NCI-H748 (cell line): ENCODE data around the gene ZNF710.
"Not testable (repeated sequence)": the region's sequence is repeated elsewhere in the genome, so short reads cannot be mapped to it uniquely, and the experiment has no call there.

Experiments
- DNase-seq: peaks from one replicate; lab custom pipeline; 2025; ENCODE audit not compliant: unreplicated experiment; lab: John Stamatoyannopoulos, UW

Gene ZNF710

GRCh38 chr15:90101130-90101968 is 100.2 kb downstream of the ZNF710 start:
- DNase-seq = peak; percentile 58

DNA sequence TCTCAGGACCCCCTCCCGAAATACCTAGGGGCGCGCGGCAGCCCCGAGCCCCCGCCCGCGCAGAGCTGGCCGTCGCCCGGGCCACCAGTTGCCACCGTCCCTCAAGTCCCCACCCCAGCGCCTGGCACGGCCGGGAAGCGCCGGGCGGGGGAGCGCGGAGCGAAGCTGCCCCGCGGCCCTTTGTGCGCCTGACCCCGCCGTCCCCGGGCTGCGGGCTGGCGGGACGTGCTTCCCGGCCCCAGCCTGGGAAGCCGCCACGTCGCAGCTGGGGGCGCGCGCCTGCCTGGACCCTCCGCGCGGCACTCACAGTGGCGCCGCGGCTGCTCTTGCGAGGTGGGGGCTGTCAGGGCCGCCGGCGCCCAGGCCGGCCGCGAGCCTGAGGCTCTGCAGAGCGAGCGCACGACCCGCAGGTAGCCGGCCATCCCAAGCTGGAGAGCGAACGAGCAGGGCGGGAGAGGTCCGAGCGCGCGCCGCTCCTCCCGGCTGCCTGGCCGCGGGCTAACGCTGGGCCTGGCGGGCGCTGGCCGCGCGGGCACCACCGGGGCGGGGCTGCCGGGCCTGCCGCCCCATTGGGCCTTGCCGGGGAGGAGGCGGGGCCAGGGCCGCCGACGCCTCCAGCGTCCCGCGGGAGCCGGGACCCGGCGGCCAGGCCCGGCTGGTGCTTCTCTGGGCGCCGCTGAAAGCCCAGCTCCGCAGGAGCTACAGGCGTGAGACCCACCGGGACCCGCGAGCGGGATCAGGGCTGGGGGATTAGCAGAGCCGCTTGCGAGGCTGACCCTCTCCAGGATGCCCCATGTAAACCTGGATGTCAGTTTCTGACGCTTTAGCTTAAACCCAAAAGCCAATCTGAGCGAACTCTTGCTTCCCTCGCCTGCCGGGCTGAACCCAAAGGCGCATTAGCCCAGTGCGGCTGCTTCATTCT is 101.1 kb downstream of the ZNF710 start, which contains the start of gene IDH2:
Gene IDH2 (minus strand): TSS at position 500 of the 922 bp plus-strand sequence. CDS start 78 bp downstream, at position 422.
- DNase-seq = peak; percentile 86

- DNase-seq = no peak
Observed at GRCh38 chr15:90103701-90104329, 102.7 kb downstream of the ZNF710 start.

- DNase-seq = peak; percentile 15
Observed at GRCh38 chr15:90104551-90104950, 103.4 kb downstream of the ZNF710 start.

DNA sequence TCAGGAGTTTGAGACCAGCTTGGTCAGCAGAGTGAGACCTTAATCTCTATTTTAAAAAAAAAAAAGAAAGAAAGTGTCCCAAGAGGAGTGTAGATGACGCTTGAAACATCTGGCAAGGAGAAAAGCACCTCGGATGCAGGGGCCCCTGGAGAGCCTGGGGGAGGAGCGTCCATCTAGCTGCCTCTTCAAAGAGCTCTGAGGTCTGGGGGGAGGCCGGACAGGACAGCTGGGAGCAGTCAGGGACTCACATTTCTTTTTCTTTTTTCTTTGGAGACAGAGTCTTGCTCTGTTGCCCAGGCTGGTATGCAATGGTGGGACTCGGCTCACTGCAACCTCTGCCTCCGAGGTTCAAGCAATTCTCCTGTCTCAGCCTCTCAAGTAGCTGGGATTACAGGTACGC is 104.4 kb downstream of the ZNF710 start:
- no peak for DNase-seq

DNA sequence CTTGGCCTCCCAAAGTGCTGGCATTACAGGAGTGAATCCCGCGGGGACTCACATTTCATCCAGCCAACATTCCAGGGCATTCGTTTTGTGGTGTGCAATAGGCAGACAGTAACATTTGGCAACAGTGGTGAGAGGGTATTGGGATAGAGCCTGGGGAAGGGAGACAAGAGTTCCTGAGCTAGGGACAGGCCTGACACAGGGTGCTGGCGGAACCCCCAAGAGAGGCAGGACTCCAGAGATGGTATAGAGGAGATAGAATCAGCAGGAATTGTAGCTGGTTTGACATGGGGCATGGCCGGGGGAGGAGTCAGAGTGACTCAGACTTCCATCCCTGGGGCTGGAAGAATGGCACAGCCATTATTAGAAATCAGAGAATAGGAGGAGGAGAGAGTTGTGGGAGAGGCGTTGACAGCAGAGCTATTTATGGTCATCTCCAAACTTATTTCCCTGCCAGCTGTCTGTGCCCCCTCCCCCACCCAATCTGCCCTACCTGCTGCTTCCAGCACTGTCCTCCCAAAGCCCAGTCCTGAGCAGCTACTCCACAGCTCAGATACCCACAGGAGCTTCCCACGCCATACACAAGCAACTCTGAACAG is 105.5 kb downstream of the ZNF710 start:
- no peak for DNase-seq

DNA sequence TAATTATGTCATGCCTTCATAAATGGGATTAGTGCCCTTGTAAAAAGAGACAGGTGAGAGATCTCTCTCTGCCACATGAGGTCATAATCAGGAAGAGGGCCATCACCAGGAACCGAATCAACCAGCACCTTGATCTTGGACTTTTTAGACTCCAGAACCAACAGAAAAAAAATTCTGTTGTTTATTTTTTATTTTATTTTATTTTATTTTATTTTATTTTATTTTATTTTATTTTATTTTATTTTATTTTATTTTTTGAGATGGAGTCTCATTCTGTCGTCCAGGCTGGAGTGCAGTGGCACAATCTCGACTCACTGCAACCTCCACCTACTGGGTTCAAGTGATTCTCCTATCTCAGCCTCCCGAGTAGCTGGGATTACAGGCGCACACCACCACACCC is 106.9 kb downstream of the ZNF710 start:
- not testable (repeated sequence) for DNase-seq

DNA sequence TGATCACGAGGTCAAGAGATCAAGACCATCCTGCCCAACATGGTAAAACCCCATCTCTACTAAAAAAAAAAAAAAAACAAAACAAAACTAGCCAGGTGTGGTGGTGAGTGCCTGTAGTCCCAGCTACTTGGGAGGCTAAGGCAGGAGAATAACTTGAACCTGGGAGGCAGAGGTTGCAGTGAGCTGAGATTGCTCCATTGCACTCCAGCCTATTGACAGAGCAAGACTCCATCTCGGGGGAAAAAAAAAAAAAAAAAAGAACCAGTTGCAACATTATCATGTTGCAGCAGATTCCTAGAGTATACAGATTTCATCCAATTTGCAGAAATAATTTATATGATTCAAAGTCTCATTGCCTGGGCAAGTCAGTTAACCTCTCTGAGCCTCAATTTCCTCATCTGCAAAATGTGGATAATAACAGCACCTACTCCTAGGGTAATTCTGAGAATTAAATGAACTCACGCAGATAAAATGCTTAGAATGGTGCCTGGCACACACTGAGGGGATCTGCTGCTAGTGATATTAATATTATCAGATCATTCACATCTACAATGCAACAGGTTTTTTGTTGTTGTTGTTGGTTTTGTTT is 108.1 kb downstream of the ZNF710 start:
- not testable (repeated sequence) for DNase-seq

GRCh38 chr15:90113166-90113565 is 112.0 kb downstream of the ZNF710 start:
- no peak for DNase-seq

GRCh38 chr15:90114451-90114901 is 113.4 kb downstream of the ZNF710 start:
- no peak for DNase-seq

DNA sequence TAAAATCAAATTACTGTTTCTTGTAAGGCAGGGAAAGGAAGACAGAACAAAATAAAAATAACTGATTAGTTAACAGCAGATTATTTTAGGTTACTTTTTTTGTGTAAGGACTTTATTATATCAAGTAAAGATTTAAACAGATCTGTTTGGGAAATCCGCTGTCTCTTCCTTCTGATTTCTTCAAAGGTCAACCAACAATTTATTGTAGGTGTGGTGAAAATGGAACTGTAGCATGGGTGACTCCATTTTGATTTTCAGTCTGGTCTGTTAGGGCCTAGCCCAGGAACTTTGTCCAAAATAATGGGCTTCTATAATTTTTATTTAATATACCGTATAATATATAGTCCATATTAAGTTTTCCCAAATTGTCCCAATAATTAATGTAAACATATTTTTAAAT is 114.7 kb downstream of the ZNF710 start:
- no peak for DNase-seq

GRCh38 chr15:90119367-90119766 is 118.2 kb downstream of the ZNF710 start:
- no peak for DNase-seq

GRCh38 chr15:90121086-90121485 is 120.0 kb downstream of the ZNF710 start:
- no peak for DNase-seq

GRCh38 chr15:90124507-90124906 is 123.4 kb downstream of the ZNF710 start:
- no peak for DNase-seq

DNA sequence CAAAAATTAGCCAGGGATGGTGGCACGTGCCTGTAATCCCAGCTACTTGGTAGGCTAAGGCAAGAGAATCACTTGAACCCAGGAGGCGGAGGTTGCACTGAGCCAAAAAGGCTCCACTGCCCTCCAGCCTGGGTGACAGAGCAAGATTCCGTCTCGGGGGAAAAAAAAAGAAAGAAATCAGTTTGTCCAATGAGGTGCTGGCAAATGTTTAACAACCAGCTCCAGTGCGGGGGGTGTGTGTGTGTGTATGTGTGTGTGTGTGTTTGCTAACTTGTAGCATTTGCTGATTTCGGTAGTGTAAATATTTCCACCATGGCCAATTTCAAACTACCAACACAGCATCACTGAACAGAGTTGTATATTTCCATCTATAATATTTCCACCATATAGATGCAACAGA is 124.9 kb downstream of the ZNF710 start:
- no peak for DNase-seq

DNA sequence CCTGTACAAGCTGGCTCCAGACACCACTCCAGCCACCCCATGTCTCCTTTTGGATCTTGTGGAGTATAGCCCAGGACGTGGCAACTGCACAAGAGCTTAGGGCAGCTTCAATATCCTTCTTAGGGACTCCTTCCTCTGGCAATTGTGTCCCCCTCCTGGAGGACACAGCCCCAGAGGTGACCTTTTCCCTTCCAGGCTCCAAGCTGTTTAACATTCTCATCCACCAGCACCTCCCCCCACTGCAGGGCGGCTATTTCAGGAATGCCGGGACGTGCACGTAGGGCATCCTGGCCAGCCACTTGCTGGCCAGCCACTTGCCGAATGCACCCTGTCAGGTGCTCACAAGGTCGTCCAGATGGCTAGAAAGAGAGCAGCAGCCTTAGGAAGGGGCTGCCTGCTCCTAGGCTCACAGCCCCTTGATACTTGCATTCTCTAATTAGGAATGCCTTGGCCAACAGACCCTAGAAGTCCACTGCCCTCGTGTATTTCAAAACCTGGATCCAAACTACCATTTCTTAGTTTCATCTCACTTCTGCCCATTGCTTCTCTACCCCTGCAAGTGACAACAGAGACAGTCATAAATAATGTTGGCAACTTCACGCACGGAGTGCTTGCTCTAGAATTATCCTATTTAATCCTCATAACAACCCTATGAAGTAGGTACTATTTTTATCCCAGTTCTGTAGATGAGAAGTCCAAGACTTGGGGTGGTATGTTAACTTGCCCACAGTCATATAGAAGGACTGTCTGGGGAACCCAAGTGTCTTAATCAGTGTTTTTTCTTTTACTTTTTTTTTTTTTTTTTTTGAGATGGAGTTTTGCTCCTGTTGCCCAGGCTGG is 125.7 kb downstream of the ZNF710 start:
- no peak for DNase-seq

DNA sequence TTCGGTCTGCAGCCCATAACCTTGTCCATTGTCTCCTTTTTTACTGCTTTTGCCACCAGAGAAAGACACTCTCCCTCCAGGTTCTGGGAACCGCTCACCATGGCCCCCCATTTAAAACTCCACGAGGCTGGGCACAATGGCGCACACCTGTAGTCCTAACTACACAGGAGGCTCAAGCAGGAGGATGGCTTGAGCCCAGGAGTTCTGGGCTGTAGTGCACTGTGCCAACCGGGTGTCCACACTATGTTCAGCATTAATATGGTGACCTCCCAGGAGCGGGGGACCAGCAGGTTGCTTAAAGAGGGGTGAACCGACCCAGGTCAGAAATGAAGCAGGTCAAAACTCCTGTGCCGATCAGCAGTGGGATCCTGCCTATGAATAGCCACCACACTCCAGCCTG is 129.2 kb downstream of the ZNF710 start:
- DNase-seq = no peak
